ENCODE measurements around the gene EPHB1.

EPHB1 gene

GRCh38 chr3:135258916-135259315, 463.9 kb downstream of the EPHB1 start:
- TF ChIP-seq, protein P1, sequence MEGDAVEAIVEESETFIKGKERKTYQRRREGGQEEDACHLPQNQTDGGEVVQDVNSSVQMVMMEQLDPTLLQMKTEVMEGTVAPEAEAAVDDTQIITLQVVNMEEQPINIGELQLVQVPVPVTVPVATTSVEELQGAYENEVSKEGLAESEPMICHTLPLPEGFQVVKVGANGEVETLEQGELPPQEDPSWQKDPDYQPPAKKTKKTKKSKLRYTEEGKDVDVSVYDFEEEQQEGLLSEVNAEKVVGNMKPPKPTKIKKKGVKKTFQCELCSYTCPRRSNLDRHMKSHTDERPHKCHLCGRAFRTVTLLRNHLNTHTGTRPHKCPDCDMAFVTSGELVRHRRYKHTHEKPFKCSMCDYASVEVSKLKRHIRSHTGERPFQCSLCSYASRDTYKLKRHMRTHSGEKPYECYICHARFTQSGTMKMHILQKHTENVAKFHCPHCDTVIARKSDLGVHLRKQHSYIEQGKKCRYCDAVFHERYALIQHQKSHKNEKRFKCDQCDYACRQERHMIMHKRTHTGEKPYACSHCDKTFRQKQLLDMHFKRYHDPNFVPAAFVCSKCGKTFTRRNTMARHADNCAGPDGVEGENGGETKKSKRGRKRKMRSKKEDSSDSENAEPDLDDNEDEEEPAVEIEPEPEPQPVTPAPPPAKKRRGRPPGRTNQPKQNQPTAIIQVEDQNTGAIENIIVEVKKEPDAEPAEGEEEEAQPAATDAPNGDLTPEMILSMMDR (IDR thresholded peaks at IDR 0.05; ENCODE audit: low read depth, low read length): no peak
- H3K27ac ChIP-seq: no peak overlapping the region
- no peaks in the 10 kb centered on the region for H3K9me3 ChIP-seq (ENCODE audit: severe bottlenecking)
- H3K36me3 ChIP-seq: no peaks in the 10 kb centered on the region
- no peak overlapping the region for H3K4me3 ChIP-seq (ENCODE audit: low read depth, low read length)
- DNase-seq: no peak
- no peaks in the 10 kb centered on the region for H3K27me3 ChIP-seq (ENCODE audit: insufficient read depth, low read depth, severe bottlenecking)

DNA sequence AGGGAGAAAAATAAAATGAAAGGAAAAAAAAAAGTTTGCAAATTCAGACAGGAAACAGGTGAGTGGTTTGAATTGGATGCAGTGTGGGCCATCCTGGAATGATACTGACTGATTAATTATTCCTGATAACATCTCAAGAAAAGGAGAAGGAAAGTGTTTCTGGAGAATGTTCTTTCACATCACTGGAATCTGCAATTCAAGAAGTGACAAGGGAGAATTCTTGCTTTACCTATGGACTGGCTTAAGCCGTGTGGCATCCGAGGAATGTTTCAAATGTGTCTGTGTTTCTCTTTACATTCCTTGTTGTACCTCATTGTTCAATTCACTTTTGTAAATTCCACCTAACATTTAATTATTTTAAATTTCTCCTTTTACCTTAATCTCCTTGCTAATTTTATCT, 465.0 kb downstream of the EPHB1 start:
- Histone ChIP-seq H3K4me3 (ENCODE audit: low read depth, low read length) (no peak overlapping the region), H3K27ac (no peak overlapping the region), H3K36me3 (no peaks in the 10 kb centered on the region), H3K9me3 (ENCODE audit: severe bottlenecking) (no peaks in the 10 kb centered on the region), H3K27me3 (ENCODE audit: insufficient read depth, low read depth, severe bottlenecking) (no peaks in the 10 kb centered on the region)
- no peak for DNase-seq
- TF ChIP-seq, protein P1 (IDR thresholded peaks at IDR 0.05; ENCODE audit: low read depth, low read length): no peak

GRCh38 chr3:135261214-135261775, 466.2 kb downstream of the EPHB1 start:
- DNase-seq: no peak
- TF ChIP-seq, protein P1 (IDR thresholded peaks at IDR 0.05; ENCODE audit: low read depth, low read length): no peak
- Histone ChIP-seq H3K27me3 (ENCODE audit: insufficient read depth, low read depth, severe bottlenecking) (no peaks in the 10 kb centered on the region), H3K4me3 (ENCODE audit: low read depth, low read length) (no peak overlapping the region), H3K27ac (no peak overlapping the region), H3K9me3 (ENCODE audit: severe bottlenecking) (no peaks in the 10 kb centered on the region), H3K36me3 (no peaks in the 10 kb centered on the region)

DNA sequence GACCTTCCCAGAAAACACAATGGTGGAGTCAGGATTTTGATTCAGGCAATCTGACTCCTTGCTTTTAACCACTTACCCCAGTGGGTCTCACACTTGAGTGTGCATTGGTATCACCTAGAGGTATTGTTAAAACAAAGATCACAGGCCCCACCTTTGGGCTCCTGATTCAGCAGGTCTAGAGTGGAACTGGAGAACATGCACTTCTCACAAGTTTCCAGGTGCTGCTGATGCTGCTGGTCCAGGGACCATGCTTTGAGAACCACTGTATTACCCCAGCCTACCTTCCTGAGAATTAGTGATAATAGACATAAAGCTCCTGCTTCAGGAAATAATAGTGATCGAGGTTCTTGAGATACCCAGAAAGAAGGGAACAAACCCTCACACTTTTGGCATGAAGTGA, 466.9 kb downstream of the EPHB1 start:
- Histone ChIP-seq H3K36me3 (no peaks in the 10 kb centered on the region), H3K27ac (no peak overlapping the region), H3K27me3 (ENCODE audit: insufficient read depth, low read depth, severe bottlenecking) (no peaks in the 10 kb centered on the region), H3K9me3 (ENCODE audit: severe bottlenecking) (no peaks in the 10 kb centered on the region), H3K4me3 (ENCODE audit: low read depth, low read length) (no peak overlapping the region)
- TF ChIP-seq, protein P1 (IDR thresholded peaks at IDR 0.05; ENCODE audit: low read depth, low read length): no peak
- no peak for DNase-seq

GRCh38 chr3:135262441-135262840, 467.4 kb downstream of the EPHB1 start:
- TF ChIP-seq, protein P1 (IDR thresholded peaks at IDR 0.05; ENCODE audit: low read depth, low read length): no peak
- Histone ChIP-seq H3K9me3 (ENCODE audit: severe bottlenecking) (no peaks in the 10 kb centered on the region), H3K27me3 (ENCODE audit: insufficient read depth, low read depth, severe bottlenecking) (no peaks in the 10 kb centered on the region), H3K4me3 (ENCODE audit: low read depth, low read length) (no peak overlapping the region), H3K27ac (no peak overlapping the region), H3K36me3 (no peaks in the 10 kb centered on the region)
- DNase-seq: no peak

DNA sequence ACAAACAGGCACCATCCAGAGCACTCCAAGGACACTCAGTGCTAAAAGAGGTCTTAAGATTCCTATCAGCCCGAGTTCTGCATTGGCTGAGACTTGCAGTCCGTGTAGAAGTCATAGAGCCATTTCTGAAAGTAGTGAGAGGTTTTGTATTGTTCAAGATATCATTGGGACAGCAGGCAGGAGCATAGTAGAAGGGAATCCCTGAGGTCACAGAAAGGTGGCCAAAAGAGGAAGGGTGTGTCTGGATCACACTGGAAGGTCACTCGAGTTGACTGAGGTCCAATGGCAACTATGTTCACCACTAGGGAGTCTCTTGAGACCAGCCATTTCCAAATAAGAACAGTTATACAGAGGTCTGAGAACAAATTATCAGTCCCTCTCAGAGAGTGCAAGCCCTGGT, 468.3 kb downstream of the EPHB1 start:
- no peak overlapping the region for H3K4me3 ChIP-seq (ENCODE audit: low read depth, low read length)
- no peaks in the 10 kb centered on the region for H3K27me3 ChIP-seq (ENCODE audit: insufficient read depth, low read depth, severe bottlenecking)
- TF ChIP-seq, protein P1 (IDR thresholded peaks at IDR 0.05; ENCODE audit: low read depth, low read length): no peak
- DNase-seq: no peak
- H3K36me3 ChIP-seq: no peaks in the 10 kb centered on the region
- no peaks in the 10 kb centered on the region for H3K9me3 ChIP-seq (ENCODE audit: severe bottlenecking)
- no peak overlapping the region for H3K27ac ChIP-seq

Measured in WERI-Rb-1 (cell line).